DOHH2 (cell line): Measurements from ENCODE around the gene GUCD1.

Source experiments
- H3F3A ChIP-seq: fragments of 200-600 bp; sonication (generic), shearing (Covaris generic); 2 replicates; pipeline ENCODE4 v1.6.0; 2016; ENCODE audit warnings: antibody characterized with exemption, mild to moderate bottlenecking; ENCODE audit not compliant: control insufficient read depth, insufficient read depth
- H3K27ac ChIP-seq: fragments of 200-600 bp; sonication (generic); 2 replicates; pipeline ENCODE4 v1.5.1; 2014; ENCODE audit warnings: low read depth, mild to moderate bottlenecking, low read length, moderate library complexity
- H3K27me3 ChIP-seq: fragments of 200-600 bp; sonication (generic); 2 replicates; pipeline ENCODE4 v1.6.1; 2014; ENCODE audit warnings: mild to moderate bottlenecking, low read length, mixed read lengths; ENCODE audit not compliant: control insufficient read depth
- H3K36me3 ChIP-seq: fragments of 200-600 bp; sonication (generic); 2 replicates; pipeline ENCODE4 v1.6.1; 2014; ENCODE audit warnings: mild to moderate bottlenecking, low read length, moderate library complexity, mixed read lengths; ENCODE audit not compliant: control insufficient read depth
- H3K4me1 ChIP-seq: fragments of 200-600 bp; sonication (generic); 2 replicates; pipeline ENCODE4 v1.6.1; 2014; ENCODE audit warnings: mild to moderate bottlenecking, low read length, mixed read lengths; ENCODE audit not compliant: control insufficient read depth
- H3K4me2 ChIP-seq: fragments of 200-600 bp; sonication (generic); 2 replicates; pipeline ENCODE4 v1.6.0; 2014; ENCODE audit warnings: mild to moderate bottlenecking, low read length, moderate library complexity
- H3K4me3 ChIP-seq: fragments of 200-600 bp; sonication (generic); 2 replicates; pipeline ENCODE4 v1.5.1; 2014; ENCODE audit warnings: mild to moderate bottlenecking, low read length, mixed read lengths
- H3K79me2 ChIP-seq: fragments of 200-600 bp; sonication (generic); 2 replicates; pipeline ENCODE4 v1.6.1; 2014; ENCODE audit warnings: mild to moderate bottlenecking, low read length, mixed read lengths; ENCODE audit not compliant: control insufficient read depth
- H3K9me2 ChIP-seq: fragments of 200-600 bp; sonication (generic); replicated peaks from 2 replicates; pipeline ENCODE4 v1.6.1; 2014; ENCODE audit warnings: mild to moderate bottlenecking, low read length, mixed read lengths; ENCODE audit not compliant: control insufficient read depth
- H3K9me3 ChIP-seq: fragments of 200-600 bp; sonication (generic); 2 replicates; pipeline ENCODE4 v1.6.1; 2014; ENCODE audit warnings: antibody characterized with exemption, low read length, mixed read lengths; ENCODE audit not compliant: control insufficient read depth, insufficient read depth
- H4K20me1 ChIP-seq: fragments of 200-600 bp; sonication (generic); 2 replicates; pipeline ENCODE4 v1.6.0; 2014; ENCODE audit warnings: low read depth, mild to moderate bottlenecking, antibody characterized with exemption, low read length, moderate library complexity; ENCODE audit not compliant: control insufficient read depth, insufficient read depth
- CTCF ChIP-seq: fragments of 200-600 bp; sonication (generic); IDR thresholded peaks from one replicate; pipeline ENCODE4 v1.5.1; 2014; ENCODE audit warnings: antibody characterized with exemption, mild to moderate bottlenecking, low read depth, low read length; ENCODE audit not compliant: poor library complexity, severe bottlenecking
- EZH2phosphoT487 ChIP-seq: fragments of 200-600 bp; sonication (generic); IDR thresholded peaks from 2 replicates; pipeline ENCODE4 v1.6.1; 2017; ENCODE audit warnings: borderline replicate concordance, mild to moderate bottlenecking, antibody characterized with exemption, low read length, moderate library complexity, mixed read lengths

The GUCD1 gene

GRCh38 chr22:24587948-24588347, 33.0 kb upstream of the GUCD1 start:
- Histone ChIP-seq H3K27ac (no peak overlapping the region), H3K27me3 (peaks cover 15% of the 10 kb centered on the region), H3F3A (no peaks in the 10 kb centered on the region), H3K9me2 (no peaks in the 10 kb centered on the region), H3K36me3 (no peaks in the 10 kb centered on the region), H3K4me3 (no peak overlapping the region), H3K4me2 (no peak overlapping the region), H3K9me3 (no peaks in the 10 kb centered on the region), H4K20me1 (no peaks in the 10 kb centered on the region), H3K79me2 (no peaks in the 10 kb centered on the region), H3K4me1 (peaks cover 3% of the 10 kb centered on the region; the same call in 1 of the 2 replicates)
- TF ChIP-seq EZH2phosphoT487 (no peak), CTCF (no peak)

GRCh38 chr22:24587251-24587650, 32.3 kb upstream of the GUCD1 start:
- TF ChIP-seq CTCF (no peak), EZH2phosphoT487 (no peak)
- Histone ChIP-seq H3K9me2 (no peaks in the 10 kb centered on the region), H3K4me1 (no peaks in the 10 kb centered on the region), H3K36me3 (no peaks in the 10 kb centered on the region), H3K27ac (no peak overlapping the region), H3K27me3 (peaks cover 11% of the 10 kb centered on the region), H3K9me3 (no peaks in the 10 kb centered on the region), H3K4me3 (no peak overlapping the region), H3F3A (no peaks in the 10 kb centered on the region), H3K79me2 (no peaks in the 10 kb centered on the region), H4K20me1 (no peaks in the 10 kb centered on the region), H3K4me2 (no peak overlapping the region)

- no peaks in the 10 kb centered on the region for H3K9me2 ChIP-seq
- no peak overlapping the region for H3K4me2 ChIP-seq
- no peak overlapping the region for H3K27ac ChIP-seq
- H4K20me1 ChIP-seq, result no peaks in the 10 kb centered on the region
- H3K36me3 ChIP-seq, result no peaks in the 10 kb centered on the region
- TF ChIP-seq CTCF, result no peak
- no peak for TF ChIP-seq EZH2phosphoT487
- no peaks in the 10 kb centered on the region for H3K4me1 ChIP-seq
- no peaks in the 10 kb centered on the region for H3K79me2 ChIP-seq
- no peaks in the 10 kb centered on the region for H3F3A ChIP-seq
- no peak overlapping the region for H3K4me3 ChIP-seq
- H3K27me3 ChIP-seq, result no peaks in the 10 kb centered on the region
- H3K9me3 ChIP-seq, result no peaks in the 10 kb centered on the region
Measured at GRCh38 chr22:24585927-24586546, 31.1 kb upstream of the GUCD1 start.
